HCT116 (cell line): Measurements from ENCODE around the gene ESYT1.

ENCODE experiments used
- CBX3 ChIP-seq: IDR thresholded peaks from 2 replicates; pipeline ENCODE4 v1.6.1; 2012; ENCODE audit warnings: low read depth
- EZH2phosphoT487 ChIP-seq: fragments of 200-600 bp; IDR thresholded peaks from 2 replicates; pipeline ENCODE4 v1.6.1; 2018; ENCODE audit warnings: antibody characterized with exemption, borderline replicate concordance
- JUND ChIP-seq: IDR thresholded peaks from 2 replicates; pipeline ENCODE4 v1.6.1; 2012
- POLR2AphosphoS5 ChIP-seq: IDR thresholded peaks from 2 replicates; pipeline ENCODE4 v1.6.1; 2011; ENCODE audit warnings: mild to moderate bottlenecking, low read depth, low read length, moderate library complexity
- SIN3A ChIP-seq: IDR thresholded peaks from 2 replicates; pipeline ENCODE4 v1.6.1; 2012; ENCODE audit warnings: low read depth
- YY1 ChIP-seq: IDR thresholded peaks from 2 replicates; pipeline ENCODE4 v1.6.1; 2011; ENCODE audit warnings: low read length, low read depth, moderate library complexity, mild to moderate bottlenecking; ENCODE audit not compliant: insufficient replicate concordance; ENCODE audit errors: extremely low read depth
- ZNF274 ChIP-seq: fragments of 200-500 bp; sonication (Bioruptor generic); IDR thresholded peaks from 2 replicates; pipeline ENCODE4 v1.6.1; 2014; ENCODE audit warnings: mild to moderate bottlenecking, low read depth, low read length, inconsistent platforms
- TF ChIP-seq, protein P1 (sequence below), 3 experiments: fragments of 200-600 bp in 1 of 3; sonication (generic) in 1 of 3; IDR thresholded peaks in 2 of 3; conservative IDR thresholded peaks in 1 of 3; 2 replicates each; pipeline ENCODE4 v1.5.1; 2012 to 2017; ENCODE audit warnings: low read depth in 2 of 3, low read length in 2 of 3, antibody characterized with exemption in 1 of 3, borderline replicate concordance in 1 of 3, control low read depth in 1 of 3, mild to moderate bottlenecking in 1 of 3, mixed read lengths in 1 of 3, mixed run types in 1 of 3, moderate library complexity in 1 of 3; ENCODE audit not compliant: insufficient read depth in 1 of 3
- TF ChIP-seq, protein P2 (sequence below): IDR thresholded peaks from 2 replicates; pipeline ENCODE4 v1.6.1; 2012

DNA sequence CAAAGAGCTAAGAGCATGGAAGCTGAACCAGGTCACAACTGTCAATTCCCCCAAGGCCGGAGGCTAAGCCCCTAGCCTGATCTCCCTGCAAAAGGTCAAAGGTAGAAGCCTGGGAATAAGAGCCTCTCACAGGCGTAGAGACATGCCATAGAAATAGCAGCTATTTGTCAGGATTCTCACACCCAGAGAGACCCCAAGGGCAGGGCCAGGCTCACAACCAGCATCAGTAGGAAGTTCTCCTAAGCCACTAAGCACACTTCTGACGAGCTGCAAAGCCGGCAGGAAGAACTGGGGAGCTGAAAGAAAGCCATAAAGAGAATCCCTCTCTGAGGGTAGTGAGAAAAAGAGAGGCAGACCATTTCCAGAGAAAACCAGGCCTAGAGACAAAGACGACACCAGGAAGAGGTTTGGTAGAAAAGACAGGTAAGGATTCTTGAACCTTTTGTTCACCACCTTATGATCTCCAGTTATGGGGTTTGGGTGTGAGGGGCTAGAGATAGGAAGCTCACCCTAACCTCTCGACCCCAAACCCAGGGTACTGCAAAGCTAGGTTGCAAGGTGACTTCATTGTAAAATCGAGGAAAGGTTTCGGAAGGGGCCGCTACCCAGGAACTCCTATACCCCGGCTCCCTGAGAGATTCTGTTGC is 60.2 kb downstream of the ESYT1 start:
- TF ChIP-seq, protein P1, sequence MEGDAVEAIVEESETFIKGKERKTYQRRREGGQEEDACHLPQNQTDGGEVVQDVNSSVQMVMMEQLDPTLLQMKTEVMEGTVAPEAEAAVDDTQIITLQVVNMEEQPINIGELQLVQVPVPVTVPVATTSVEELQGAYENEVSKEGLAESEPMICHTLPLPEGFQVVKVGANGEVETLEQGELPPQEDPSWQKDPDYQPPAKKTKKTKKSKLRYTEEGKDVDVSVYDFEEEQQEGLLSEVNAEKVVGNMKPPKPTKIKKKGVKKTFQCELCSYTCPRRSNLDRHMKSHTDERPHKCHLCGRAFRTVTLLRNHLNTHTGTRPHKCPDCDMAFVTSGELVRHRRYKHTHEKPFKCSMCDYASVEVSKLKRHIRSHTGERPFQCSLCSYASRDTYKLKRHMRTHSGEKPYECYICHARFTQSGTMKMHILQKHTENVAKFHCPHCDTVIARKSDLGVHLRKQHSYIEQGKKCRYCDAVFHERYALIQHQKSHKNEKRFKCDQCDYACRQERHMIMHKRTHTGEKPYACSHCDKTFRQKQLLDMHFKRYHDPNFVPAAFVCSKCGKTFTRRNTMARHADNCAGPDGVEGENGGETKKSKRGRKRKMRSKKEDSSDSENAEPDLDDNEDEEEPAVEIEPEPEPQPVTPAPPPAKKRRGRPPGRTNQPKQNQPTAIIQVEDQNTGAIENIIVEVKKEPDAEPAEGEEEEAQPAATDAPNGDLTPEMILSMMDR (IDR thresholded peaks at IDR 0.05 in 2 of 3, conservative IDR thresholded peaks at IDR 0.05 in 1 of 3; ENCODE audit: borderline replicate concordance in 1 of 3, insufficient read depth in 1 of 3, low read depth in 2 of 3, low read length in 2 of 3) = no peak
- TF ChIP-seq EZH2phosphoT487 = no peak
- TF ChIP-seq ZNF274 = no peak
- no peak for TF ChIP-seq JUND
- TF ChIP-seq CBX3 = no peak
- no peak for TF ChIP-seq POLR2AphosphoS5
- TF ChIP-seq SIN3A = no peak
- TF ChIP-seq YY1 = no peak
- TF ChIP-seq, protein P2, sequence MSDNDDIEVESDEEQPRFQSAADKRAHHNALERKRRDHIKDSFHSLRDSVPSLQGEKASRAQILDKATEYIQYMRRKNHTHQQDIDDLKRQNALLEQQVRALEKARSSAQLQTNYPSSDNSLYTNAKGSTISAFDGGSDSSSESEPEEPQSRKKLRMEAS = no peak
